Testis (tissue), 2 donors: ENCODE results near the gene MBNL2.

ENCODE experiments used
- POLR2A ChIP-seq: fragments of 450-650 bp; IDR thresholded peaks from one replicate; pipeline ENCODE4 v1.6.1; 2017; ENCODE audit warnings: antibody characterized with exemption, mild to moderate bottlenecking, moderate library complexity
- TF ChIP-seq, protein P1 (sequence below), 3 experiments: fragments of 450-650 bp in 2 of 3; fragments of 200-600 bp in 1 of 3; sonication (generic) in 1 of 3; IDR thresholded peaks; one replicate each; pipeline ENCODE4 v1.5.1; 2016 to 2019; ENCODE audit warnings: antibody characterized with exemption in 3 of 3, mild to moderate bottlenecking in 2 of 3, moderate library complexity in 1 of 3

- TF ChIP-seq, protein P1, sequence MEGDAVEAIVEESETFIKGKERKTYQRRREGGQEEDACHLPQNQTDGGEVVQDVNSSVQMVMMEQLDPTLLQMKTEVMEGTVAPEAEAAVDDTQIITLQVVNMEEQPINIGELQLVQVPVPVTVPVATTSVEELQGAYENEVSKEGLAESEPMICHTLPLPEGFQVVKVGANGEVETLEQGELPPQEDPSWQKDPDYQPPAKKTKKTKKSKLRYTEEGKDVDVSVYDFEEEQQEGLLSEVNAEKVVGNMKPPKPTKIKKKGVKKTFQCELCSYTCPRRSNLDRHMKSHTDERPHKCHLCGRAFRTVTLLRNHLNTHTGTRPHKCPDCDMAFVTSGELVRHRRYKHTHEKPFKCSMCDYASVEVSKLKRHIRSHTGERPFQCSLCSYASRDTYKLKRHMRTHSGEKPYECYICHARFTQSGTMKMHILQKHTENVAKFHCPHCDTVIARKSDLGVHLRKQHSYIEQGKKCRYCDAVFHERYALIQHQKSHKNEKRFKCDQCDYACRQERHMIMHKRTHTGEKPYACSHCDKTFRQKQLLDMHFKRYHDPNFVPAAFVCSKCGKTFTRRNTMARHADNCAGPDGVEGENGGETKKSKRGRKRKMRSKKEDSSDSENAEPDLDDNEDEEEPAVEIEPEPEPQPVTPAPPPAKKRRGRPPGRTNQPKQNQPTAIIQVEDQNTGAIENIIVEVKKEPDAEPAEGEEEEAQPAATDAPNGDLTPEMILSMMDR (IDR thresholded peaks at IDR 0.05), result no peak
- TF ChIP-seq POLR2A, result no peak
Measured at GRCh38 chr13:97321101-97321500, 99.0 kb downstream of the MBNL2 start.
